ENCODE results near the gene APMAP. TPM values are rescaled to one million over a fixed set of nuclear protein-coding genes. Genes with fewer than 3 reads are reported as not detected.

APMAP gene
- total RNA-seq, 1 experiment from 2014 or later = 67.8 TPM

- Histone ChIP-seq H3K23ac (ENCODE audit: insufficient read length, low read depth, low read length) (no peak overlapping the region), H4K5ac (ENCODE audit: insufficient read length, low read depth, low read length) (no peak overlapping the region), H2BK120ac (ENCODE audit: low read depth, low read length, poor library complexity, severe bottlenecking) (no peak overlapping the region), H4K91ac (ENCODE audit: insufficient read length, low read depth, low read length) (no peak overlapping the region), H2BK5ac (ENCODE audit: insufficient read length, low read length) (no peak overlapping the region), H3K18ac (ENCODE audit: insufficient read length, low read depth, low read length) (no peak overlapping the region), H4K8ac (replicated peaks; ENCODE audit: insufficient read length, low read depth, low read length) (no peak overlapping the region), H3K14ac (ENCODE audit: insufficient read depth, low read length) (no peak overlapping the region), H3K4me1 (ENCODE audit: insufficient read depth, low read length) (no peaks in the 10 kb centered on the region), H3T11ph (ENCODE audit: low read length) (no peak overlapping the region), H2BK12ac (ENCODE audit: insufficient read length, low read depth, low read length) (no peak overlapping the region), H3K9ac (ENCODE audit: extremely low read depth, insufficient read length, low read length) (no peak overlapping the region), H3K27me3 (ENCODE audit: insufficient read depth, low read length) (no peaks in the 10 kb centered on the region), H2BK15ac (ENCODE audit: low read depth, low read length) (no peak overlapping the region), H2BK20ac (ENCODE audit: low read depth, low read length, poor library complexity, severe bottlenecking) (no peak overlapping the region), H3K79me1 (ENCODE audit: insufficient read depth, low read depth, low read length, poor library complexity, severe bottlenecking) (no peaks in the 10 kb centered on the region), H2AK5ac (ENCODE audit: insufficient read length, low read length) (no peak overlapping the region), H2AFZ (ENCODE audit: low read length) (no peak overlapping the region), H3K79me2 (ENCODE audit: insufficient read depth, low read length) (no peaks in the 10 kb centered on the region), H3K9me3 (ENCODE audit: control insufficient read depth, low read depth, low read length) (no peaks in the 10 kb centered on the region), H4K20me1 (ENCODE audit: control insufficient read depth, insufficient read depth, insufficient read length) (no peaks in the 10 kb centered on the region), H3K56ac (ENCODE audit: insufficient read length, low read depth, low read length) (no peak overlapping the region), H3K4ac (ENCODE audit: low read depth, low read length) (no peak overlapping the region), H3K23me2 (ENCODE audit: insufficient read length, low read depth, low read length, poor library complexity, severe bottlenecking) (no peaks in the 10 kb centered on the region), H3K27ac (ENCODE audit: insufficient read length, low read depth, low read length) (no peak overlapping the region), H3K4me2 (ENCODE audit: insufficient read depth, insufficient read length, low read length) (no peak overlapping the region)
- Mint-ChIP-seq H3K4me3 (no peak overlapping the region), H3K27me3 (ENCODE audit: low read depth) (peaks cover 30% of the 10 kb centered on the region), H3K36me3 (ENCODE audit: insufficient read depth in 1 of 3, low read depth in 3 of 3) (peaks cover 0 to 2% (median 0%) of the 10 kb centered on the region in 3 experiments; a peak in 1 of 7 replicates), H3K27ac (no peak overlapping the region), H3K4me1 (peaks cover 6 to 12% of the 10 kb centered on the region in 2 experiments), H3K9me3 (peaks cover 24 to 26% of the 10 kb centered on the region in 2 experiments; a peak in 4 of 5 replicates)
- WGBS (ENCODE audit: extremely low coverage, insufficient read length, low lambda C conversion rate) = no CpG with 5 or more reads among the region's 6 CpGs
- TF ChIP-seq CTCF (conservative IDR thresholded peaks at IDR 0.05) = no peak
- peak; percentile 26 for DNase-seq
These were observed 42.8 kb downstream of the APMAP start for GRCh38 chr20:24949756-24950127.
